Fibroblast of lung (primary cell): ENCODE measurements around the gene DPYSL4.

Experiments
- EZH2 ChIP-seq: IDR thresholded peaks from 2 replicates; pipeline ENCODE4 v1.5.1; 2012; ENCODE audit warnings: low read length, control low read depth, mild to moderate bottlenecking; ENCODE audit errors: missing control alignments
- TF ChIP-seq, protein P1 (sequence below), 2 donors: IDR thresholded peaks in 1 of 2; conservative IDR thresholded peaks in 1 of 2; 1 replicate in 1 of 2; 2 replicates in 1 of 2; pipeline ENCODE4 v1.5.1; 2011 to 2012; ENCODE audit warnings: low read length in 2 of 2, control low read depth in 1 of 2, inconsistent platforms in 1 of 2, low read depth in 1 of 2, mild to moderate bottlenecking in 1 of 2

DNA sequence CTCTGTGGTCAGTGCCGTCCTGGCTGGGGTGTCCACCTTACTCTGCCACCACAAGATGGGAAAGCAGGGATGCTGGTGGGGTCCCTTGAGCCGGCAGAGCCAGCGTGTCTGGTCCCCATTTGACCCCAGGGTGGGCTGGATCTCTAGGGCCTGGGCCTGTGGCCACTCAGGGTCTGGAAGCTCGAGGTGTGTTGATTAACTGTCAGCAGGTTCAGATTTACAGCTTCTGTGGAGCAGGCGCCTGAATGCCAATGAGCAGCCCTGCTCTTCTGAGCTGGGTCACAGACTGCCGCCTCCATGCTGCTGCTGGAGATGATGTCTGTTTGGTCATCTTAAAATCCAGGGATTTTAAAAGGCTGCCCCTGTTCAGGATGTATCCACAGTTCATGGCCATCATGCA is 11.3 kb upstream of the DPYSL4 start:
- TF ChIP-seq, protein P1, sequence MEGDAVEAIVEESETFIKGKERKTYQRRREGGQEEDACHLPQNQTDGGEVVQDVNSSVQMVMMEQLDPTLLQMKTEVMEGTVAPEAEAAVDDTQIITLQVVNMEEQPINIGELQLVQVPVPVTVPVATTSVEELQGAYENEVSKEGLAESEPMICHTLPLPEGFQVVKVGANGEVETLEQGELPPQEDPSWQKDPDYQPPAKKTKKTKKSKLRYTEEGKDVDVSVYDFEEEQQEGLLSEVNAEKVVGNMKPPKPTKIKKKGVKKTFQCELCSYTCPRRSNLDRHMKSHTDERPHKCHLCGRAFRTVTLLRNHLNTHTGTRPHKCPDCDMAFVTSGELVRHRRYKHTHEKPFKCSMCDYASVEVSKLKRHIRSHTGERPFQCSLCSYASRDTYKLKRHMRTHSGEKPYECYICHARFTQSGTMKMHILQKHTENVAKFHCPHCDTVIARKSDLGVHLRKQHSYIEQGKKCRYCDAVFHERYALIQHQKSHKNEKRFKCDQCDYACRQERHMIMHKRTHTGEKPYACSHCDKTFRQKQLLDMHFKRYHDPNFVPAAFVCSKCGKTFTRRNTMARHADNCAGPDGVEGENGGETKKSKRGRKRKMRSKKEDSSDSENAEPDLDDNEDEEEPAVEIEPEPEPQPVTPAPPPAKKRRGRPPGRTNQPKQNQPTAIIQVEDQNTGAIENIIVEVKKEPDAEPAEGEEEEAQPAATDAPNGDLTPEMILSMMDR (conservative IDR thresholded peaks at IDR 0.05 in 1 of 2, IDR thresholded peaks at IDR 0.05 in 1 of 2; ENCODE audit: low read depth in 1 of 2, low read length in 2 of 2), result no peak
- no peak for TF ChIP-seq EZH2
